ENCODE measurements around the gene IGHMBP2. TPM values are rescaled to one million over a fixed set of nuclear protein-coding genes. Genes with fewer than 3 reads are reported as not detected.

Gene IGHMBP2
- total RNA-seq, 1 donor from 2014 or later, result 30.6 TPM

DNA sequence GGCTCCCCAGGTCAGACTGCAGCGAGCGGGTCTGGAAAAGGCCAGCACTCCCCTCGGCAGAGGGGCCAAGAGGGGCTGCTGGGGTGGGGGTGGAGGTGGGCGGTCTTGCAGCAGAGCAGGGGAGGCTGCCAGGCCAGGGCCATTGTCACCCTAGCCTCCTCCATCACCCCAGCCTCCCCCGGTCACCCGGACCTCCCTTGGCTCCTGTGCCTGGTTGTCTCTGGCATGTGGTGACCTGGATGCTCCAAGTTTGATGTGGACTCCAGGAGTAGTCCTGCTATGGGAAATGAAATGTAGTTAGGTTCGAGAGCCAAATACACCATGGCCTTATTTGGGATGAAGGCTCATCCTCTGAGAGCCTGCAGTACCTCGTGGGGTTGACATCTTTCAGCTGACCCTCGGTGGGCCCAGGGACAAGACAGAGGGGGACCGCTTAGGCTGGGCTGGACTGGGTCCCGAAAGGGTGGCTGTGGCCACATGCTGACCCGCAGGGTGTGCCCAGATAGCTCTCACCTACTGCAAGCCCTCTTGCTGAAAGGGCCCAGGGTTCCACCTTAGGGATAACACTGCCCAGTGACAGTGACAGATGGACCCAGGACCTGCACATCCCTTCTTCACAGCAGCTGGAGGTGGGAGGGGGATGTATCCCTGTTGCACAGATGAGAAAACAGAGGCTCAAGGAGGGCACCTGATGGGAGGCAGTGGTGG is 53.0 kb downstream of the IGHMBP2 start:
- H3K4me1 Mint-ChIP-seq (ENCODE audit: low read depth), result no peaks in the 10 kb centered on the region
- no peaks in the 10 kb centered on the region for H3K36me3 Mint-ChIP-seq (ENCODE audit: insufficient read depth)
- TF ChIP-seq, protein P1, sequence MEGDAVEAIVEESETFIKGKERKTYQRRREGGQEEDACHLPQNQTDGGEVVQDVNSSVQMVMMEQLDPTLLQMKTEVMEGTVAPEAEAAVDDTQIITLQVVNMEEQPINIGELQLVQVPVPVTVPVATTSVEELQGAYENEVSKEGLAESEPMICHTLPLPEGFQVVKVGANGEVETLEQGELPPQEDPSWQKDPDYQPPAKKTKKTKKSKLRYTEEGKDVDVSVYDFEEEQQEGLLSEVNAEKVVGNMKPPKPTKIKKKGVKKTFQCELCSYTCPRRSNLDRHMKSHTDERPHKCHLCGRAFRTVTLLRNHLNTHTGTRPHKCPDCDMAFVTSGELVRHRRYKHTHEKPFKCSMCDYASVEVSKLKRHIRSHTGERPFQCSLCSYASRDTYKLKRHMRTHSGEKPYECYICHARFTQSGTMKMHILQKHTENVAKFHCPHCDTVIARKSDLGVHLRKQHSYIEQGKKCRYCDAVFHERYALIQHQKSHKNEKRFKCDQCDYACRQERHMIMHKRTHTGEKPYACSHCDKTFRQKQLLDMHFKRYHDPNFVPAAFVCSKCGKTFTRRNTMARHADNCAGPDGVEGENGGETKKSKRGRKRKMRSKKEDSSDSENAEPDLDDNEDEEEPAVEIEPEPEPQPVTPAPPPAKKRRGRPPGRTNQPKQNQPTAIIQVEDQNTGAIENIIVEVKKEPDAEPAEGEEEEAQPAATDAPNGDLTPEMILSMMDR (IDR thresholded peaks at IDR 0.05; ENCODE audit: unreplicated experiment), result no peak
- no peaks in the 10 kb centered on the region for H3K9me3 Mint-ChIP-seq (ENCODE audit: low read depth)
- H3K27me3 Mint-ChIP-seq, result peaks cover 5% of the 10 kb centered on the region
- H3K4me3 Mint-ChIP-seq (ENCODE audit: low read depth), result no peak overlapping the region
- DNase-seq (ENCODE audit: low spot score, unreplicated experiment), result no peak
- H3K27ac Mint-ChIP-seq, result no peak overlapping the region

DNA sequence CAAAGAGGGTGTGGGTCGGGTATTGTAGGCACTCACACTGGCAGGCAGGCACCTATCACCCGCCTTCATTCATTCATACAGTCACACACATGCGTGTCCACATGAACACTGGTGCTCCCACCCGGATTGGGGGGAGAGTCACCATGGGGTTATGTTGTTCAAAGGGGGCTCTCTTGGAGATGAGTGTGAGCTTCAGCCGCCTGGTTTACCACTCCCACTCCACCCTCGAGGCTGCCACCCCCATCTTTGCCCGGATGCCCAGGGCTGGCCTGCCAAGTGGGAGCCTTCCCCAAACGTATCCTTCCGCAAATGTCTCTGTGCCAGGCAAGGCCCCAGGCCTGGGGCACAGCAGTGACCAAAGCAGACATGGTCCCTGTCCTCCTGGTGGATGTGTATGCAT is 54.5 kb downstream of the IGHMBP2 start:
- H3K4me3 Mint-ChIP-seq (ENCODE audit: low read depth), result no peak overlapping the region
- TF ChIP-seq, protein P1 (IDR thresholded peaks at IDR 0.05; ENCODE audit: unreplicated experiment), result no peak
- no peaks in the 10 kb centered on the region for H3K4me1 Mint-ChIP-seq (ENCODE audit: low read depth)
- H3K27ac Mint-ChIP-seq, result no peak overlapping the region
- DNase-seq (ENCODE audit: low spot score, unreplicated experiment), result no peak
- no peaks in the 10 kb centered on the region for H3K9me3 Mint-ChIP-seq (ENCODE audit: low read depth)
- no peaks in the 10 kb centered on the region for H3K36me3 Mint-ChIP-seq (ENCODE audit: insufficient read depth)
- H3K27me3 Mint-ChIP-seq, result peaks cover 5% of the 10 kb centered on the region

DNA sequence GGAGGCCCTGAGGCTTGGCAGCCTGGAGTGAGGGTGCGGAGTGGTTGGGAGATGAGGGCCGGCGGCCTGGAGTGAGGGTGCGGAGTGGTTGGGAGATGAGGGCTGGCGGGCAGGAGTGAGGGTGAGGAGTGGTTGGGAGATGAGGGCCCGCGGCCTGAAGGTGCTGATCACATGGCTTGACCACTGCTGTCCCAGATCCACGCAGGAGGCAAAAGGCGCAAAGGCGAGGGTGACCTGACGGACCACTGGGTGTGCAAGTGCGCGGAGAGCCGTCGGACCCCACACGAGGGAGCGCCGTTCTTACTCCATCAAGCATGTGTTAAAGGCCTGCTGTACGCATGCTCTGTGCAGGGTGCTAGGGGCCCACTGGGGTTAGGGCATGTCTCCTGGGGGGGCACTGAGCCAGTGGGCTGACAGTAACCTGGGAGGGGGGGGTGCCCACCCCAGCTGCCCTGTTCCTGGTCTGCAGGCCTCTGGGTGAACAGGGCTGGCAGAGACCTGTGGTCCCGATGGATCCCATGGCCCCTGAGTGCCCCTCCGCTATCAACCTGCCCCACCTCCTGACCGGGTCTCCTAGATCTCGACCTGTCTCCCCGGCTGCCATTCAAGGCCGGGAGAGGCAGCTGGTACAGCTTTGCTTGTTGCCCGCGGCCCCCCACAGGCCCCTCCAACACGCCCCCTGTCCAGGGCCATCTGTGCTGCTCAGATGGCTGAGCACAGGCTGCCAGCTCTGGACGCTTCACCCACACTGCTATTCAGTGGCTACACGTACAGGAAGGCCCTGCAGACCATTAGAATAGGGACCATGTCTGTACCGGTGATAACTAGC is 56.0 kb downstream of the IGHMBP2 start:
- no peak for DNase-seq (ENCODE audit: low spot score, unreplicated experiment)
- H3K36me3 Mint-ChIP-seq (ENCODE audit: insufficient read depth), result no peaks in the 10 kb centered on the region
- no peak overlapping the region for H3K4me3 Mint-ChIP-seq (ENCODE audit: low read depth)
- no peaks in the 10 kb centered on the region for H3K4me1 Mint-ChIP-seq (ENCODE audit: low read depth)
- TF ChIP-seq, protein P1 (IDR thresholded peaks at IDR 0.05; ENCODE audit: unreplicated experiment), result no peak
- H3K27ac Mint-ChIP-seq, result no peak overlapping the region
- H3K27me3 Mint-ChIP-seq, result peaks cover 5% of the 10 kb centered on the region
- no peaks in the 10 kb centered on the region for H3K9me3 Mint-ChIP-seq (ENCODE audit: low read depth)

DNA sequence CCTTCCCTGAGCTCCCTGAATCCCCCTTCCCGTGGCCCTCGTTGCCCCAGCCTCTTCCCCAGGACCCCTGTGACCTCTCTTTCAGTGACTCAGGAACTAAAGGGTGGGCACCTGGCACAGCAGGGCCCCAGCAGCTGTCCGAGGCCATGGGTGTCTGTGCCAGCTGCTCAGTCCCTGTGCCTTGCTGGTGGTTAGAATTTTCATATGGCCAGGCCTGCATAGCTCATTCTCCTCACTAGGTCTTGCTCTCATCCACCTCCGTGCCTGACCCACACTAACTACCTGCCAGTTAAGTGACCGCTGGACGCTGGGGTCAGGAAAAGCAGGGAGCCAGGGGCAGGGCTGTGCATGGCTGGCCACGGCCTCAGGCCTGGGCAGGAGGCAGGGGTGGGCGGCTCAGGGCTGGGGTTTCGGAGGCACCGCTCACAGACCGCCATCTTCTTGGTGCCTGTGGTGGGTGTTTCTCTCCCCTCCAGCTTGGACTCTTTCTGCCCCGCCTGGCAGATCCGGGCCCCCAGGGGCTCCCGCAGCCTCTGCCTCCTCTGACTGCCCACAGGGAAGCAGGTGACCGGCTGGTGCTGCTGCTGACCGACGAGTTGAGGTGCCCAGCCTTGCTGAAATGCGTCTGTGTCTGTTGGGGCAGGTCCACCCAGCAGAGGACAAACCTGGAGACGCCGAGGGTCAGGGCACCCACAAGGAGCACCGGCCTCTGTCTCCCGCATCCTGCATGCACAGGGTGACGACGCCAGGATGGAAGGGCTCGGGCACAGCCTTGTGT is 56.8 kb downstream of the IGHMBP2 start:
- Mint-ChIP-seq H3K27ac (no peak overlapping the region), H3K9me3 (ENCODE audit: low read depth) (no peaks in the 10 kb centered on the region), H3K4me1 (ENCODE audit: low read depth) (no peaks in the 10 kb centered on the region), H3K36me3 (ENCODE audit: insufficient read depth) (no peaks in the 10 kb centered on the region), H3K4me3 (ENCODE audit: low read depth) (no peak overlapping the region), H3K27me3 (peaks cover 2% of the 10 kb centered on the region)
- no peak for DNase-seq (ENCODE audit: low spot score, unreplicated experiment)
- TF ChIP-seq, protein P1 (IDR thresholded peaks at IDR 0.05; ENCODE audit: unreplicated experiment), result no peak

DNA sequence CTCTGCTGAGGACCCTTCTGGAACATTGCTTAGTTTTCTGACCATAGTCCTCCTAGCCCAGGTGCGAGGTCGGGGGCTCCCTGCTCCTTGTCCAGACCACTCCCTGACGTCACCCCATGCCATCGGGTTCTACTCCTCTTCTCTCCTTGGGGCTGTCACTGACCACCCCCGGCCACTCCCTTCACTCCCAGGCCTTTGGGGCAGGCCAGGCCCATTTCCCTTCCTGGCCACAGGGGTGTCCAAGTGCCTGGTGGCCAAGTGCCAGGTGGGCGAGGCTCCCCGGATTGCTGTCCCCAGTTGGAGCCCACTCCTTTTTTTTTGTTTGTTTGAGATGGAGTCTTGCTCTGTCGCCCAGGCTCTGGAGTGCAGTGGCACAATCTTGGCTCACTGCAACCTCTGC is 57.6 kb downstream of the IGHMBP2 start:
- Mint-ChIP-seq H3K9me3 (ENCODE audit: low read depth) (no peaks in the 10 kb centered on the region), H3K27me3 (peaks cover 5% of the 10 kb centered on the region)
- no peak for DNase-seq (ENCODE audit: low spot score, unreplicated experiment)

More for the DNA sequence above, 57.6 kb downstream of the IGHMBP2 start:
- no peaks in the 10 kb centered on the region for H3K36me3 Mint-ChIP-seq (ENCODE audit: insufficient read depth)
- no peak overlapping the region for H3K27ac Mint-ChIP-seq
- TF ChIP-seq, protein P1 (IDR thresholded peaks at IDR 0.05; ENCODE audit: unreplicated experiment), result no peak
- no peaks in the 10 kb centered on the region for H3K4me1 Mint-ChIP-seq (ENCODE audit: low read depth)
- no peak overlapping the region for H3K4me3 Mint-ChIP-seq (ENCODE audit: low read depth)

All from progenitor cell of endocrine pancreas (in vitro differentiated cells).